GM12878 (cell line): ENCODE results near the gene INPP5D. TPM values are rescaled to one million over a fixed set of nuclear protein-coding genes. Genes with fewer than 3 reads are reported as not detected.

Experiments
- ATAC-seq: fragments of 200-7000 bp; cut with Tn5 transposase; 3 replicates; pipeline ENCODE4 v1.9.1; 2020; ENCODE audit warnings: mild to moderate bottlenecking, moderate library complexity
- BruUV-seq: library from RNA; stranded (reverse); fragments of 400-500 nt; replicated peaks from 2 replicates; lab custom pipeline; 2021; lab: Mats Ljungman, UMichigan
- CTCF ChIA-PET: fragments of 300-600 bp; sonication (Branson Sonifier 250); formaldehyde crosslinking; extraction: SDS; loops from one replicate; lab custom pipeline; 2021; ENCODE audit warnings: inconsistent platforms; lab: Yijun Ruan, JAX
- POLR2A ChIA-PET: fragments of 350-600 bp; formaldehyde crosslinking; extraction: SDS; loops from one replicate; lab custom pipeline; 2021; ENCODE audit warnings: inconsistent platforms; lab: Charles Lee
- RAD21 ChIA-PET: fragments of 300-600 bp; sonication (Branson Sonifier 250); formaldehyde crosslinking; loops from one replicate; lab custom pipeline; 2023; ENCODE audit warnings: antibody characterized with exemption; ENCODE audit not compliant: unreplicated experiment; lab: Charles Lee
- SMC1A ChIA-PET: fragments of 300-600 bp; sonication (Branson Sonifier 250); formaldehyde crosslinking; loops from one replicate; lab custom pipeline; 2023; ENCODE audit not compliant: unreplicated experiment, uncharacterized antibody; lab: Charles Lee
- DNase-seq: peaks from one replicate; pipeline ENCODE4 v3.0.0-alpha.2; 2011; ENCODE audit warnings: low read depth, low spot score
- FAIRE-seq: peaks from 3 replicates; lab custom pipeline; 2011; peaks lifted over from hg19 to GRCh38; lab: Jason Lieb, UNC
- H2AFZ ChIP-seq: 2 replicates; pipeline ENCODE4 v1.6.0; 2011; ENCODE audit warnings: low read depth, low read length, control low read depth; ENCODE audit not compliant: control insufficient read depth
- H3K27ac ChIP-seq: 2 replicates; pipeline ENCODE4 v1.5.1; 2011; ENCODE audit warnings: control low read depth; ENCODE audit not compliant: control insufficient read depth, insufficient read depth
- H3K27me3 ChIP-seq, 2 experiments: replicated peaks in 1 of 2; 2 replicates each; pipeline versions ENCODE4 v1.6.0 to v1.6.1; 2011; ENCODE audit warnings: low read length in 1 of 2; ENCODE audit not compliant: control insufficient read depth in 2 of 2, insufficient read depth in 2 of 2
- H3K36me3 ChIP-seq, 2 experiments: 2 replicates each; pipeline ENCODE4 v1.5.1; 2011; ENCODE audit warnings: low read length in 1 of 2; ENCODE audit not compliant: control insufficient read depth in 2 of 2, insufficient read depth in 2 of 2
- H3K4me1 ChIP-seq: 2 replicates; pipeline ENCODE4 v1.6.1; 2011; ENCODE audit warnings: mild to moderate bottlenecking, low read length, moderate library complexity, mixed read lengths; ENCODE audit not compliant: control insufficient read depth, insufficient read depth
- H3K4me2 ChIP-seq: 2 replicates; pipeline ENCODE4 v1.6.0; 2011; ENCODE audit warnings: control low read depth; ENCODE audit not compliant: control insufficient read depth, insufficient read depth
- H3K4me3 ChIP-seq: fragments of 200-600 bp; sonication (generic); 2 replicates; pipeline ENCODE4 v1.5.1; 2016
- H3K79me2 ChIP-seq: 2 replicates; pipeline ENCODE4 v1.6.0; 2011; ENCODE audit warnings: low read length; ENCODE audit not compliant: control insufficient read depth, insufficient read depth
- H3K9ac ChIP-seq: 2 replicates; pipeline ENCODE4 v1.8.0; 2011; ENCODE audit warnings: low read length, control low read depth, mixed read lengths; ENCODE audit not compliant: control insufficient read depth, insufficient read depth
- H3K9me3 ChIP-seq: replicated peaks from 3 replicates; pipeline ENCODE4 v1.5.1; 2011; ENCODE audit warnings: mild to moderate bottlenecking, low read length; ENCODE audit not compliant: control insufficient read depth, insufficient read depth
- H4K20me1 ChIP-seq: 2 replicates; pipeline ENCODE4 v1.6.0; 2011; ENCODE audit not compliant: control insufficient read depth, insufficient read depth
- BACH1 ChIP-seq: fragments of 450-650 bp; IDR thresholded peaks from 2 replicates; pipeline ENCODE4 v1.6.1; 2017; ENCODE audit warnings: mild to moderate bottlenecking, borderline replicate concordance
- CBFB ChIP-seq: IDR thresholded peaks from 2 replicates; pipeline ENCODE4 v1.6.1; 2016; ENCODE audit warnings: antibody characterized with exemption, low read depth
- CTCF ChIP-seq, 3 experiments: IDR thresholded peaks in 2 of 3; conservative IDR thresholded peaks in 1 of 3; 2 replicates each; pipeline ENCODE4 v1.5.1; 2011; ENCODE audit warnings: low read depth in 3 of 3, low read length in 3 of 3, mild to moderate bottlenecking in 3 of 3, control low read depth in 2 of 3, moderate library complexity in 2 of 3, inconsistent platforms in 1 of 3, mixed read lengths in 1 of 3; ENCODE audit not compliant: control insufficient read depth in 2 of 3, insufficient read depth in 1 of 3; ENCODE audit errors: extremely low read depth in 1 of 3
- HCFC1 ChIP-seq: fragments of 150-350 bp; IDR thresholded peaks from 2 replicates; pipeline ENCODE4 v1.6.1; 2014; ENCODE audit warnings: low read length
- KAT2A ChIP-seq: conservative IDR thresholded peaks from 2 replicates; pipeline ENCODE4 v1.6.1; 2011; ENCODE audit warnings: low read depth, low read length; ENCODE audit not compliant: control insufficient read depth
- MYB ChIP-seq: fragments of 150-350 bp; IDR thresholded peaks from 2 replicates; pipeline ENCODE4 v1.6.1; 2014; ENCODE audit warnings: mild to moderate bottlenecking, low read depth, low read length, borderline replicate concordance
- NR2F1 ChIP-seq: fragments of 450-650 bp; conservative IDR thresholded peaks from 2 replicates; pipeline ENCODE4 v1.6.1; 2017; ENCODE audit warnings: mild to moderate bottlenecking
- RAD21 ChIP-seq: IDR thresholded peaks from 2 replicates; pipeline ENCODE4 v1.6.1; 2011; ENCODE audit warnings: mild to moderate bottlenecking, low read depth, low read length, moderate library complexity; ENCODE audit not compliant: insufficient read depth
- RCOR1 ChIP-seq: conservative IDR thresholded peaks from 2 replicates; pipeline ENCODE4 v1.6.1; 2012; ENCODE audit warnings: low read depth, low read length, improper control_type of control experiment
- SKIL ChIP-seq: fragments of 450-650 bp; IDR thresholded peaks from 2 replicates; pipeline ENCODE4 v1.6.1; 2017; ENCODE audit warnings: mild to moderate bottlenecking, low read depth, inconsistent platforms; ENCODE audit not compliant: poor library complexity, severe bottlenecking
- SMARCA5 ChIP-seq: fragments of 450-650 bp; IDR thresholded peaks from 2 replicates; pipeline ENCODE4 v1.6.1; 2017; ENCODE audit warnings: mild to moderate bottlenecking
- SMC3 ChIP-seq: IDR thresholded peaks from 2 replicates; pipeline ENCODE4 v1.6.1; 2011; ENCODE audit warnings: low read length, improper control_type of control experiment, borderline replicate concordance
- STAT1 ChIP-seq: fragments of 450-650 bp; conservative IDR thresholded peaks from 2 replicates; pipeline ENCODE4 v1.6.1; 2014; ENCODE audit warnings: antibody characterized with exemption, mild to moderate bottlenecking
- SUZ12 ChIP-seq: fragments of 200-600 bp; sonication (generic); IDR thresholded peaks from one replicate; pipeline ENCODE4 v1.6.1; 2018; ENCODE audit warnings: antibody characterized with exemption, mild to moderate bottlenecking; ENCODE audit not compliant: unreplicated experiment
- WGBS: methylation state at CpG from one replicate; pipeline ENCODE4 v1.1.6; 2016; ENCODE audit warnings: low lambda C conversion rate; ENCODE audit not compliant: insufficient replicate concordance, insufficient coverage; ENCODE audit errors: missing lambda C conversion rate; 5-methylcytosine and 5-hydroxymethylcytosine counted together
- in situ Hi-C: fragments of 300-500 bp; cut with MboI; formaldehyde crosslinking; loops from 9 replicates; pipeline ENCODE4 v1.14.3; 2018; ENCODE audit warnings: mixed read lengths
- intact Hi-C: fragments of 100-400 bp; cut with micrococcal nuclease; formaldehyde crosslinking; loops from one replicate; pipeline ENCODE4 v1.14.2; 2022; ENCODE audit not compliant: unreplicated experiment
- polyA plus RNA-seq, 11 experiments: library from polyadenylated mRNA; depleted of rRNA in 4 of 11; unstranded in 6 of 11; stranded (reverse) in 5 of 11; fragments of >200 nt; fragmentation: Nextera tagmentation in 4 of 11; fragmentation: Illumina TruSeq in 1 of 11; extraction: Ambion mirVana in 4 of 11; extraction: Trizol in 1 of 11; gene quantifications; 1 replicate in 1 of 11; 2 replicates in 10 of 11; pipeline versions ENCODE4 v1.2.1 to v1.2.3, GENCODE V29; 2011 to 2016; ENCODE audit warnings: inconsistent platforms in 2 of 11, missing spikeins in 2 of 11, low read depth in 1 of 11
- total RNA-seq, 4 experiments: library from RNA; depleted of rRNA in 3 of 4; stranded (reverse); fragments of >200 nt in 3 of 4; fragmentation: Illumina TruSeq in 1 of 4; extraction: Trizol in 1 of 4; gene quantifications; 2 replicates each; pipeline versions ENCODE4 v1.2.1 to v1.2.3, GENCODE V29; 2013 to 2021

INPP5D gene
- total and polyA plus RNA-seq, 10 of the 15 experiments (the other 5 are each of a cell fraction or from before 2014, with no cell fraction given): 11.8 to 139 (median 88.8) TPM

- no peak for TF ChIP-seq STAT1
- TF ChIP-seq RCOR1: no peak
- TF ChIP-seq SUZ12: no peak
- TF ChIP-seq MYB: no peak
- no peak for TF ChIP-seq BACH1
- TF ChIP-seq CBFB: no peak
- no peak for TF ChIP-seq HCFC1
- no peak for TF ChIP-seq KAT2A
These were observed 1.2 kb upstream of the INPP5D start (continued) for GRCh38 chr2:233058717-233059546.

GRCh38 chr2:233059547-233059796, 670 bp upstream of the INPP5D start:
- POLR2A ChIA-PET: interaction anchor here (0.6 to 9.6 kb wide), 6 partner anchors 11 to 165 kb away, joined by 3 to 271 read pairs (median 13); no protein-coding TSS in a partner anchor
- TF ChIP-seq SMARCA5 (no peak), NR2F1 (0 out of 2 replicates have a peak, but pooled peaks have one; percentile 11), RAD21 (peak; percentile 44), CTCF (IDR thresholded peaks at IDR 0.05 in 2 of 3, conservative IDR thresholded peaks at IDR 0.05 in 1 of 3; ENCODE audit: control insufficient read depth in 2 of 3, extremely low read depth in 1 of 3, insufficient read depth in 1 of 3, low read depth in 3 of 3, low read length in 3 of 3) (peak in 2 of 3 experiments; percentile 17 to 52; a peak in 3 of 6 replicates), SKIL (no peak), SMC3 (peak; percentile 12; the same call in 1 of the 2 replicates)

More at GRCh38 chr2:233059547-233059796, 670 bp upstream of the INPP5D start:
- DNase-seq (no peak), FAIRE-seq (no peak), ATAC-seq (no peak)
- Histone ChIP-seq H3K79me2 (peaks cover 51% of the 10 kb centered on the region), H3K27ac (peak overlapping the region; percentile 93), H3K36me3 (peaks cover 0 to 4% of the 10 kb centered on the region in 2 experiments; a peak in 2 of 4 replicates), H3K4me2 (peak overlapping the region; percentile 98), H3K4me3 (peak overlapping the region; percentile 94), H3K4me1 (peaks cover 29% of the 10 kb centered on the region), H3K9me3 (no peaks in the 10 kb centered on the region), H2AFZ (peak overlapping the region; percentile 81), H3K9ac (peak overlapping the region; percentile 91), H4K20me1 (peaks cover 3% of the 10 kb centered on the region; the same call in 1 of the 2 replicates), H3K27me3 (no peaks in the 10 kb centered on the region)
- no TSS peak for BruUV-seq
- ChIA-PET SMC1A (interaction anchor here (1.0 to 13.6 kb wide), 13 partner anchors 9 to 250 kb away, joined by 3 to 351 read pairs (median 6); partner anchors contain the start of gene ATG16L1), RAD21 (interaction anchor here (1.3 to 13.5 kb wide), 10 partner anchors 10 to 300 kb away, joined by 3 to 361 read pairs (median 16); partner anchors contain the start of gene ATG16L1), CTCF (interaction anchor here (0.5 to 6.2 kb wide), 19 partner anchors 11 to 452 kb away, joined by 3 to 68 read pairs (median 6); partner anchors contain the start of gene ATG16L1)
- intact Hi-C loops: no loop called here
- WGBS: 24% methylated on average over 7 of the region's 7 CpGs
- in situ Hi-C loops: no loop called here
